EL (cell line): Measurements from ENCODE around the gene ARHGAP10.

ENCODE experiments used
- DNase-seq: peaks from one replicate; pipeline ENCODE4 v3.0.0-alpha.2; 2016

Gene ARHGAP10

DNA sequence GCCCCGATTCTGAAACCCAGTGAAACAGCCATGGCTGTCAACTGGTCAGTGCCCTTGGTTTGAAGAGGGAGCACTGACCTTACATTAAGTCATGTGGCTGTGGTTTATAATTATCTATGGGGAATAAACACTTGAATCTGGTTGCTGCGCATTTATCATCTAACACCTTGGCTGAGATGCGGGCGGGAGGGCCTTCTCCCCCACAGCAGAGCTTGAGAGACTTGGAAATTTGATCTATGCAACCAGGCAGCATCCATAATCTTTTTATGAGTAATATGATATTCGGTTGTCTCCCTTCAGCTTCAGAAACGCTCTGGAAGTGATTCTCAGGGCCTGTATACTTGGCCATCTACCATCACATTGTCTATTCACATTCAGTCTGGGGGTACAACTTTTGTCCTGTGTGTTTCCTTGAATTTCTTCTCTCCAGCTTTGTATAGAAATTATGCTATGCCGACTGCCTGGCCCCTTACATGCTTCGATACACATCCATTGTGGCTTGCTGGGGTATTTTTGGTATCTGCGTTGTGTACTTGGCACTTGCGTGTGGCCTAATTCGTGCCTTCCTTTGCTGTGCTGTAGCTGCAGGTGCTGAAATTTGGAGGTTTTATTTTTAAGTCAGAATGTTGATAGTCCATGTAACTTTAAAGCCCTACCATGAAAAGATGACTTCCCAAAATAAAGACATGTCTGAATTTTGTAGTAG, 321.6 kb downstream of the ARHGAP10 start:
- DNase-seq = no peak

DNA sequence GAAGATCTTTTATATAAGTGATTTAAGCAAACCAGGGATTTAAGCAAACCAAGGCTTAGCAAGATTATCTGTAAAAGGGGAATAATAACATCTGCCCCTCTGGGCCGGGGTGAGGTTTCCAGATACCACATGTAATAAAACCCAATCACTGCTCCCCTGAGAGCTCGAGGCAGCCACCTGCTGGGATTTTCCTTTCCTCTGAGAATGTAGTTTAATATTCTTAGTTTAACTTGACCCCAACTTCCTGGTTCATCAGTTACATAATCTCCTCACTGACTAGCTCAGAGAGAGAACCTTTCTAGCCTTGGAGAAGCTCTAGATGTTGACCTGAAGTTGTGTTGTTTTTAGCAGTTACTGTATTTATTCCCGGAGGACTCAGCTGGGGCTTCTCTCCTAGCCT, 322.4 kb downstream of the ARHGAP10 start:
- no peak for DNase-seq

DNA sequence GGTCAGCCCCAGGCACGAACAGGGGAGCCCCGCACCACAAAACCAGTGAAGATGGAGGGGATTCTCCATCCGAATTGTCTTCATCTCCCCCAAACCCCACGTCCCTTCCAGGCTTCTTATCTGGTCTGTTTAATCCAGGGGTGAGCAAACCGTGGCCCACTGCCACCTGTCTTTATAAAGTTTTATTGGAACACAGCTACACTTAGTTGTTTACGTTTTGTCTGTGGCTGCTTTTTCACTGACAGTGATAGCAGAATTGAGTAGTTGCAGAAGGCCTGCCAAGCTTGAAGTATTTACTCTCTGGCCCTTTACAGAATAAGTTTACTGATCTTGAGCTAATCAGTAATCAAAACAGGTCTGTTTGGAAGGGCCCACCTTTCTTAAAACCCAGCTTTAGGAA, 324.0 kb downstream of the ARHGAP10 start:
- DNase-seq = no peak

DNA sequence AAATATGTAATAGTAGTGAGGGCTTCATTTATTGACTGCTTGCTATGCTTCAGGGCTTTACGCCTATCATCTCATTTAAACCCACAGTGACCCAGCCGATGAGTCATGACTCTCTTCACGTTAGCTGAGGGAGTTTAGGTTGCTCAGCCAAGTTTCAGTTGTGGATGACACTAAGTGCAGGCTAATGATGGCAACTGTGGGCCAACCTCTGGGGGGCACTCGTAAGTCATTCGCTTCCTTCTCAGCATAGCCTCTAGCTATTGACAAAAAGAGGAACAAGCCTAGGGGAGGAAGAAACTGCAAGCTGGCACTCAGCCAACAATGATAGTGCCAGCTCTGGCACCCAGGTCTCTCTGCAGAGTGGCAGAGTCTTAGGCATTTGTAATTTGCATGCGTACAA, 325.0 kb downstream of the ARHGAP10 start:
- DNase-seq = peak; percentile 69

DNA sequence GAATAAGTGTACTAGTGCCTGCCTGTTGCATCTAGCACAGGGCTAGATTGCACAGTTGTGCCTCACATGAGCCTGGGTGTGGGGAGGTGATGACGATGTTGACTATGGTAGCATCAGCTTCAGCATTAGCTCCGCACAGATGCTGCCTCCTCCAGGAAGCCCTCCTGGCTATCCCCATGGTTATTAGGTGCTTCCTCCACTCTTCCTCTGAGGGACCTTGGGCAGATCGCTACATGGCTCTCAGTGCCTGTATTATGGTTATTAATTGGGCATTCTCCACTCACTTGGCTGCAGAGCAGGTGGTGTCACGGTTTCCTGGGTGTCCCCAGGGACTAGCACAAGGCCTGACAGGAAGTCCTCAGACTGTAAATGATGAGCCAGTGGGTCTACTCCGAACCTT, 325.6 kb downstream of the ARHGAP10 start:
- no peak for DNase-seq

DNA sequence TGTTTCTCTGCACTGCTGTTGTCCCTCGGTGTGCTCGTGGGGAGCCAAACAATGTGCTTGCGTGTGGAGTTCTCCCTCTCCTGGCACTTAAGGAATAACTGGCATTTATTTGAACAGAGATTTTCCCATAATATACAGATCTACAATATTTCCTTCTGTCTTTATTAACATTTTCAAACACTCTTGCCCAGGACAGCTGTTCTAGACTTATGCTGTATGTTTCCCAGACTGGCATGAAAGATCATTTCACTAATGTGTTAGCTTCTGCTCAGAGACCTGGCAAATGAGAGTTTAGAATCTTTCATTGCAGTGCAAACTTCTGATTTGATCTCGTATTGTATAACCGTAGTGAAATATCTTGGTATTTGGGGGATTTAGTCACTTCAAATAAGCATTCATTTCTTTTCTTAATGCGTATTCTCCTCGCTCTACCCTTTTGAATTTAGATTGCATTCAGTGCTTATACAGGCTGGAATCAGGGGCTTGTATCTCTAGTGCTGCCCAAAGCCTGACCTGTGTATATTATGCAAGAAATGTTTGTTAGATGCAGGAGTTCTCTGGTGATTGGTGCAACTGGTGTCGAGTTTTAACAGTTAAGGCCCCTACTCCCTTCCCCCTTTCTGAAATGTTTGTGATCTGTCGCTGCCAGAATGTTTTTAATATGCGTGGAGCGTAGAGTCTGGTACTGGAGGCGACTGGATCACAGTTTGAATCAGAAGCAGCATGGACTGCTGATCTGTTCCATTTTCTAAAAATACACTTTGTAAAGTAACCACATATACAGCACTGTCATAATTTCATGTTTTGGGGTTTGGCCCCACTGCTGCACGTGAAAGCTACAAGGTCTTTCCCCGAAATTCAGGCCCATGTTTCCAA, 326.3 kb downstream of the ARHGAP10 start:
- DNase-seq = no peak

DNA sequence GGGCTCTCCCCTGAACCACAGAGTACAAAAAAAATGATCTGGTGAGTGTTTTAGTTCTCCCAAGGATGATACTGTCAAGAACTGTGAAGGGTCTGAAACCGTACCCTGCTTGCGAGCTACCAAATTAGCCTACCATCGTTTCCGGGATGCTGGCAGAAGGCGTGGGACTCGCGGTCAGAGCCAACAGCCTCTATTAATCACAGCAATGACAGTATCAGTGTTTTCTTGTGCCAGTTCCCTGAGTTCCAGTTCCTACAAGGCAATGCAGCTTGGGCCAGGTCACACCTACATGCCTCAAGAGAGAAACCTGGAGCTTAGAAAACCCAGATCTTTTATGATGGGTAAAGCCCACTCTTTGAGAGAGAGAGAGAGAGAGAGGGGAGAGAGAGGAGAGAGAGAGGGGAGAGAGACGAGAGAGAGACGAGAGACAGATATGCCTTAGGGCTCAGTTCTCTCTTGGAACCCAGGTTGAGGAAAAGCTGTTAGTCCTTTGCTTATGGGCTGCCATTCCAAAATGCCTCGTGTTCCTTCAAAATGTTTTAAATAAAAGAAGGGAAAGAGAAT, 327.8 kb downstream of the ARHGAP10 start:
- DNase-seq = no peak

DNA sequence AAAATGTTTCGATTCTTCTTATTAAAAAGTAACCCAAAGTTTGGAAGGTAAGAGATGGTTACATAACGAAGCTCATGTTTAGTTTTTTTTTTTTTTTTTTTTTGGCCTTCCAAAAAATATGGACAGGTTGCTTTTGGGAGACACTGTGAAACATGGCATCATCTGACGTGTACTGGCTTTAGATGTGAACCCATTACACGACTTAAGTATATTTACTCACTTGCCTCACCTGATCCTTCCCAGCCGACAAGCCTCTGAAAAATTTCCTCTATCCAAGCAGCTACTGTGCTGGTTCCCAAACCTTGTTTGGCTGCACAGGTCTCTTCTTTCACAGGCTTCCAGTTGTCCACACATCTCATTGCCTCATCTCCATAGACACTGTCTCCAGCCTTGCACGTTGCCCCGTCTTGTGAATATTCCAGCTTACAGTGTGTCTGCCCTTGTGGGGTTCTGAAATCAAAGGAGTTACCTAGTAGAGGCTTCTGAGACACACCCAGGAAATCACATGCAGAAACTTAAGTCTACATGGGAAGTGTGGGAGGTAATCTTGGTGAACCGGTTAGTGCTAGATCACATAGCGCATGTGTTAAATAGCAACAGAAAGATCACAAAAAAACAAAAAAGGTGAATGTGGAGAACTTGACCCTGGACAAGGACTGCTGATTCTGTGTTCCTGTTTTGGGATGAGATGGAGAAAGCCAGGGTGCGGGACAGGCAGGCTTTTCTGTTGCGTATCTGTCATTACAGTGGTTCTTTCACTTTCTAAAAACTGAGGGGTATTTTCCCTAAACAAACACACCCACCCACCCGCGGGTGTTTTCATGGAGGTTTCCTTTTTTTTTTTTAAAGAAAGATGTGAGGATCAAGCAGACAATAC, 328.6 kb downstream of the ARHGAP10 start:
- no peak for DNase-seq

DNA sequence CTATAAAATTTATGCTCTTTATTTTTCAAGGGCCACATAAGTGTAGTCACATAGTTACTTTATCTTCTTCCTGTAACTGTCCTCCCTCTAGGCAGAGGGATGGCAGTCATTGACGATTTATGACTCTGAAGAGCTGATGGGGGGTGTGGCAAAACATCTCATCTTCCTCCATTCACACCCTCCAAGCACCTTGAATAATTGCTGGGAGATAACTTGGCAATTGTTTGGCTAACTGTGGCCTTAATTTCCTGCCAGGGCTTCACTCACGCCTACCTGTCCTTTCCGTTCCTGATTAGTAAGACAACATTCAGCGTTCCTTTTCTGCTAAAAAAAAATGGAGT, 329.2 kb downstream of the ARHGAP10 start:
- no peak for DNase-seq

DNA sequence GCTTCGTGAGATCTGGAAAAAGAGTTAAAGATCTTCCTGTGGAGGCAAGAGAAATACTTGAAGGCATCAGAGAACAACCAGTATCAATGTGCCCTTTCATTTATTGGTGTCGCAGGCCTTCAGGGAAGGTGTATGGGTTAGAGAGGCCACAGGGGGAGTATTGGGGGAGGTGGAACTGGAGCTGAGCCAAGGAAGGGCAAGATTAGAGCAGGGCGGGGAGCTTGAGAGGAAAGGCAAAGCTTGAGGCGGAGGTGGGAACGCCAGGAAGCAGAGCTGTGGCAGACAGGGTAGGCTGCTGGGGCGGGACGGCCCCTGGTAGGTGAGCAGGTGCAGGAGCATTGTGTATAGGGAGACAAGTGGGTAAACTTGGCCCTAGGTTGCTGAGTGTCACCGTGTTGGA, 329.9 kb downstream of the ARHGAP10 start:
- no peak for DNase-seq

DNA sequence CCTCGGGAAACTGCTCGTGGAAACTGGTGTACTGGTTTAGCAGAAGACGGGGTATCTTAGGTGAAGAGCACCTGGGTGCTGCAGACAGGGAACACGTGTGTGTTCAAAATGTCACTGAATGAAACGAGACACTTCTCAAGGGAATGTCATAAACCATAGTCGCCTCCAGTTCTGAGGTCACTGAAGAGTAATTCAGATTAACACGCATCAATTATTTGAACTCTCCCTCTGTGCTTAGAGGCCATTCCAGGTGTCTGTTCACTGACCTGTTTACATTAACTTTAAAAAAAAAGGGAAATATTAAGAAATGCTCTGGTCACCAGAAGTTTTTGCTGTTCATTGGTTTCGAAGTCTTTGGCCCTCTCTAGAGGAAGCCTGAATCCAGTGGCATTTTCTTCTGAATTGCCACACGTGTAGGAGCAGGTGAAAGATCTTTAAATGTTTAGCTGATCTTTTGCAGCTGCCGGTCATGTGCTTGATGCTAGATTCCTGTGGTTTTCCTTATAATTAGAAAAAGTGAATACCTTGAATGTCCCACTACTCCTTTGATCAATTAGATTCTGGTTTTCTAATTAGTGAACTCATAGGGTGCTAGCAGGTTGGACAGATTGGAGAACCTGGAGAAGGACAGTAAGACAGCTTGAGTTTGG, 330.5 kb downstream of the ARHGAP10 start:
- no peak for DNase-seq

DNA sequence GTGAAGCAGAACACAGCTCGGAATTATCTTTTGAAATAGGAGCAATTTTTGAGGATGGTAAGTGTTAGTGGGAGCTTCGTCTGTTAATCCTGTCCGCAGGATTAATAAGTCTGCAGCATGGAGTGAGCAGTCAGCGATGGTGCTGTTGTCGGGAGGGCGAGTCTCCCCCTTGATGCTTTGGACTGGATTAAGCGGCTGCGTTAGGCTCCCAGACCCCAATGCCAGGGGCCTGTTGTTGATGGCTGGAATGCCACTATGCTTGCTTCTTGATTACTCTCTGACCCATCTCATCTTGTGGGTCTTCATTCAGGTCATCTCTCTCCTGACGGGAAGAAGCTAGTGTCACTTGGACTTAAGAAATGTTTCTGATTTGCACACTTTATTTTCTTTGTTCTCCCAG, 332.6 kb downstream of the ARHGAP10 start:
- DNase-seq = no peak

DNA sequence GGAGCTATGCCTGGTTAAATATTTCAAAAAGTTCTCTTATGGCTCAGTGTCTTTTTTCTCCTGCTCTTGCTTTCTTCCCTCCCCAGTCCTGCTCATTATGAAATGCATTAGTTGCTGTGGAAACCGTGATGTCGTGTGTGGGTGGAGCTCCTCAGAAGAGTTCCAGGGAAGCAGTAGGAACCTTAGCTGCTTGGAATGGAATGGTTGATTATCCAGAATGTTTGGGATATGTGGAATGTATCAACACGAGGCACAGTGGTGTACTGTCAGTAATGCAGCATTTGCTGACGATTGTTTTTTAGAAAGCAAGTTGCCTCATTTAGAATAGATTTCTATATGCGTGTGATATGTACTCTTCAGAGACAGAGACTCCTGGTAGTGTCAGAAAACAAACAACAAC, 333.2 kb downstream of the ARHGAP10 start:
- peak; percentile 25 for DNase-seq

DNA sequence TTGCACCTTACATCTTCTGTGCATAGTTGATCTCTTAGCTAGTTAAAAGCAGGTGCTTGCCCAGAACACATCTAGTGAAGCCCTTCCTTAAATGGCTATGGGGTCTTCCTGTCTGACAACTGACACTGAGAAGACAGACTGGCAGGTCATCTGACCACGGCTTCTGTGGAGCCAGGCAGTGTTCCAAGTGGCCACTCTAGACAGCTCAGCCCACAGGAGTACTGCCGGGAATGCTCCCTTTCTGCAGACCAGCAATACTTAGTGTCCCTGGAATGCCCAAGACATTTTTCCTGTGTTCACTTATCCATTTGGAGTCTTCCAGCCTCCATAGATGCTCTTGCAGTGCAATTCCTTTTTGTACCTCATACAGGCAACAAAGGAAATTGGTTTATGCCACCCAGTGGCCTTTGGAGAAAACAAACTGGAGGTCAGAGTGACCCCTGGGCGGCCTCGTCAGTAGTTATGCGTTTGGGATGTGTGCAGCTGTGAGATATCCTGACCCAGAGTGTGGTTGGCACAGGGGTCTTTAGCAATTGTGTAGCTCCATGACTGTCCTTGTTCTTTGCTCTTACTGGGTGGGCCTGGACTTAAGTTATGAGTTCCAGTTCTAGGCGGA, 335.5 kb downstream of the ARHGAP10 start:
- no peak for DNase-seq

DNA sequence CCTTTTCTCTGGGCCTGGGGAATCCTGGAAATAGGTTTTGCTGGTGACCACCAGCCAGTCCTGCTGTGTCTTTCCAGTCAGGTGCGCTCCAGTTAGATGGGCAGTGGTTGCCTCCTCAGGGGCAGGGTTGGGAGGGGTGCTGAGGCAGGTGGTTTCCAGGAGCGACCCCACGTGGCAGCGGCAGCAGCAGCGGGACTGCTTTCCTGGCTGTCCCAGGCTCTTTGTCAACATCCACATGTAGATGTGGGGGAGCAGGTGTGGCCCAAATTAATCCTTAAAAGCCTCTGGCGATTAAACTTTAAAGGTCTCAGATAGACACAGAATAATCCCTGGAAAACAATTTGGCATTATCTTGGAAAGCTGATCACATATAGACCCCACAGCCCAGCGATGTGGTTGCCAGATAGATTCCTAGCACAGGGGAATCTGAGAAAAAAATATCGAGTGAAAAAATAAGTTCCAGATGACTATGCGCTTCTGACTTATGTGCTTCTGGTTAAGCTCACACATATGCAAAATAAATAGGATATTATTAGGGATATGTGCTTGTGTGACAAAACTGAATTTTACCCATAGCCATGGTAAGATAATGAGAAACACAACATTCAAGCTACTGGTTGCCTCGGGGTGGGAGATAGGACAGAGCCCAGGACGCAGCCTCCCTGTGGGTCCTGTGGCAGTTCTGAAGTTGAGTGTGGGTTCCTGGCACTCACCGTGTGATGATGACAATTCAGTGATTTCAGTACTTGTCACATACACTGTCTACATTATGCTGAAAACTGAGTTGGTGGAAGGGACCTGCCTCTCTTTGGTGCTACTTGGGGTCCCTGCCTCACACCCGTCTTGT, 336.4 kb downstream of the ARHGAP10 start:
- DNase-seq = no peak

DNA sequence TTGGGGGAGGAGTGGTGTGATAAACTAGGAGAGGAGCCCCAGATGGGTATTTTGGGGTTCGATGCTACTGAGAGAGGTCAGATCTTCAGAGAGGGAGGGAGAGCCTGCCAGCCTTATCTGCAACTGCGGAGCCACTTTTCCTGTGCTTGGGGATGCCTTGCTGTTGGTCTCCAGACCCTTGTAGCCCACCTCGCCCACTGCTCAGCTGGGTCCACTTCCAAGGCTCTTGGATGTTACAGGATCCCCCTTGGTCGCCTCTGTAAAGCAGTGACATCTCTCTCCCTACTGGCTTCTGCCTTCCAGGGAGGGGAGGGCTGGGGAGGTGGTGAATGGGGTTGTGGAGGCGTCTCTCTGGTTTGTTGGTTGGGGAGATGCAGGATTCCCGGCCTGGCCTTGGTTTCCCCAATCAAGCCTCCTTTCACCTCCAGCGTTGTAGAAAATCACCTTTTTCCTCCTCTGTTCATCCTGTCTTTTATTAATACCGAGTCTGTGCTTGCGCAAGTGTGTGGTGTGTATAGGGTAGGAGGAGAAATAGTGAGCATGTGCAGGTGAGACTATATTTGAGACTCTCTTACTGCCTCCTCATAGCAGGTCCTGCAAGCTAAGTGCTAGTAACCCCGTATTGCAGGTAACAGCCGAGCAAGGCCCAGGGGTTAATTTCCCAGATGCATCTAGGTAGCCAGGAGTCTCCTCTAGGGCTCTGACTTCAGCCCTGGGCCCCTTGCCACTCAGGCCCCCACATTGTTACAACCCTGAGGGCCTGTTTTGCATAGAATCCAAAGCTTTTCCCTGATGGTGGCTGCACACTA, 337.4 kb downstream of the ARHGAP10 start:
- DNase-seq = no peak

DNA sequence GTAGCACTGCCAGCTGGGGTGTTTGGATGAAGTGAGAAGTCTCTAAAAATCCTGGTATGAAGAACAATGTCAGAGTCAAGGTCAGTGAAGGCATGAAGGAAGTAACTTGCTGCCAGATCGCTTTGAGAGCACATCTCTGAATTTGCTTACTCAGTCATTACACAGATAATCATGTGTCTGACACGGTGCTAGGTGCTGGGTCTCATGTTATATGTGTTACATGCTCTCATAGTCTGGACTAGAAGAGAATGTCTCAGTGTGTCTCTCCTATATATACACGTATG, 337.9 kb downstream of the ARHGAP10 start:
- no peak for DNase-seq

DNA sequence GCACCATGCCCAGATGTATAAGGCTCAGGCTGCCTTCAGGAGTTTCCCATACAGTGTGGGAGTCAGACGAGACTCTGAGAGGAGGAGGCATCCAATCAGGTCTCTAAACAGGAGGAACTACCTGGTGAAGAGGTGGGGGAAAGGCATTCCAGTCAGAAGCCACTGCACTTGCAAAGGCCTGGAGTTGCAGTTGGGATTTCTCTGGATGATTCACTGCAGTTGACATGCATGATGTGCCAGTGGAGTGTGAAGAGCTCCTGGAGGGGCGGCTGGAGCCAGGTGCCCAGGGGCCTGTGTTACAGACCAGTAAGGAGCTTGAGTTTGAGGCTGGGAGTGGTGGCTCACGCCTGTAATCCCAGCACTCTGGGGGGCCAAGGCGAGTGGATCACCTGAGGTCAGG, 339.1 kb downstream of the ARHGAP10 start:
- DNase-seq = no peak

DNA sequence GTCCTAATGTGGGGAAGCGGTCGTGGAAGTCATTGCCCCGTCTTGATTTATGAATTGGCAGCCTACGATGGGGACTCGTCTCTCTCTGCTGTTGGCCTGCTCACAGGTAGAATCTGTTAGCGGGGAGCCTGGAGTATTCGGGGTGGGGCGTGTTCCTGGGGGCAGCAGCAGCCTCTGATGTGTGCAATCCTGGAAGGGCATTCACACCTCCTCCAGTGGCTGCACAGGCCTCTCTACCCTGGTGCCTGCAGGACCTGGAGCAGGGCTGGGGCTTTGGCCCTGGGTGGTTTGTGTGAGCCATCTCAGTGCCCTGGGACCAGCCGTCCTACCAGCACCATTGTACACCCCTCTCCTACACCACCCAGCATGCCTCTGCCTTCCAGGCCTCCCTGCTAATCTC, 340.9 kb downstream of the ARHGAP10 start:
- no peak for DNase-seq

DNA sequence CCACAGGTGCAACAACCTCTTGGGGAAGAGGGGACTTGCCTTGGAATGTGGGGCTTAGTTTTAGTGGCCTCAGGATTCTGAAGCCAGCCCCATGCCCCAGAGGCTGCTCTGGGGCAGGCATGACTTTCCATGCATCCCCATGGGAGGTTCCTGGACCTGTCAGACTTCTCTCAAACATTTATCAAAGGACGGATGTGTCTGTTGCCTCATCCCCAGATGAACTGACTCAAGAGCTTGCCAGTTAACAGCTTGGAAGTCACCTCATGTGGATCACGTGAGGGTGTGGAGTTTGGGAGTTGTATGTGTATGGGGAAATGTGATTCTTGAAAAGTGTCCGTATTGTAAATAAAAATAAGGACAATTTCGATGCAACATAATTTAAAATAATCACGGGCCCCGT, 341.5 kb downstream of the ARHGAP10 start:
- DNase-seq = no peak

DNA sequence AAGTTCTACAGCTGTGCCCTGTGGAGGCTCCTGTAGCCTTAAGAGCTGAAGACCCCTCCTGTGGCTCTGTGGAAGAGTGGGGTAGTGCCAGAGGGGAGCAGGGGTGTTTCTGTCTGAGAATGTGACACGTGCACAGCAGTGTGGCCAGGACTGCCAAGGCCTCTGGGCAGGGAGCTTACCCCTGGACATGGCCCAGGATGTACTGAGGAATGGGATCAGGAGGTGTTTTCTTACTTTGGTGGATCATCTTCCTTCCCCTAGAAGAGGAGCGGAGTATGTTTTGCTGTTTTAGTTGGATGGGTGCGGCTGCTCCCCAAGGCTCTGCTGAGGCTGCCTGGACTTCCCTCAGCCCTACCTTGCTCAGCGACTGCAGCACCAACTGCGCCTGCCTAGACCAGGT, 342.6 kb downstream of the ARHGAP10 start:
- DNase-seq = no peak
